MG63 (cell line): ENCODE data around the gene BCKDK. TPM values are rescaled to one million over a fixed set of nuclear protein-coding genes. Genes with fewer than 3 reads are reported as not detected.
"Not testable (repeated sequence)": the region's sequence is repeated elsewhere in the genome, so short reads cannot be mapped to it uniquely, and the experiment has no call there.

Source experiments
- DNase-seq: peaks from one replicate; pipeline ENCODE4 v3.0.0-alpha.2; 2020
- H3K27me3 ChIP-seq: fragments of 250-450 bp; sonication (Bioruptor Pico); 2 replicates; pipeline ENCODE4 v1.5.1; 2020; ENCODE audit warnings: mild to moderate bottlenecking, moderate library complexity
- H3K36me3 ChIP-seq: fragments of 250-450 bp; sonication (Bioruptor Pico); 2 replicates; pipeline ENCODE4 v1.5.1; 2020; ENCODE audit warnings: mild to moderate bottlenecking, moderate library complexity
- H3K4me3 ChIP-seq: fragments of 250-450 bp; sonication (Bioruptor Pico); 2 replicates; pipeline ENCODE4 v1.5.1; 2020; ENCODE audit warnings: mild to moderate bottlenecking, moderate library complexity
- H3K9me3 ChIP-seq: fragments of 250-450 bp; sonication (Bioruptor Pico); 2 replicates; pipeline ENCODE4 v1.5.1; 2020; ENCODE audit warnings: mild to moderate bottlenecking, moderate library complexity
- total RNA-seq: library from RNA; depleted of rRNA; stranded (reverse); fragments of >200 nt; shearing (Covaris generic); gene quantifications from 2 replicates; pipeline ENCODE4 v1.2.3, GENCODE V29; 2014; ENCODE audit warnings: low replicate concordance

The BCKDK gene
- total RNA-seq, 1 experiment from 2014 or later = 42.5 TPM

- H3K4me3 ChIP-seq = no peak overlapping the region
- H3K9me3 ChIP-seq = no peaks in the 10 kb centered on the region
- no peak for DNase-seq
- H3K27me3 ChIP-seq = no peaks in the 10 kb centered on the region
- peaks cover 53% of the 10 kb centered on the region for H3K36me3 ChIP-seq
Measured at GRCh38 chr16:31087481-31087880, 20.7 kb upstream of the BCKDK start.

- Histone ChIP-seq H3K9me3 (no peaks in the 10 kb centered on the region), H3K27me3 (no peaks in the 10 kb centered on the region), H3K4me3 (no peak overlapping the region), H3K36me3 (peaks cover 53% of the 10 kb centered on the region)
- DNase-seq = no peak
Measured at GRCh38 chr16:31087971-31088370, 20.2 kb upstream of the BCKDK start.

GRCh38 chr16:31088459-31089183, 19.6 kb upstream of the BCKDK start, which contains the start of gene PRSS53:
Gene PRSS53 (minus strand): TSS chr16:31088943. CDS start chr16:31088809, 134 bp downstream.
- H3K36me3 ChIP-seq = peaks cover 50% of the 10 kb centered on the region
- no peak within 1 kb of the TSS for H3K4me3 ChIP-seq
- no peaks in the 10 kb centered on the region for H3K27me3 ChIP-seq
- H3K9me3 ChIP-seq = no peaks in the 10 kb centered on the region
- no peak for DNase-seq

GRCh38 chr16:31089199-31089598, 19.0 kb upstream of the BCKDK start:
- Histone ChIP-seq H3K9me3 (no peaks in the 10 kb centered on the region), H3K27me3 (no peaks in the 10 kb centered on the region), H3K36me3 (peaks cover 46% of the 10 kb centered on the region), H3K4me3 (no peak overlapping the region)
- no peak for DNase-seq

- Histone ChIP-seq H3K9me3 (no peaks in the 10 kb centered on the region), H3K36me3 (peaks cover 40% of the 10 kb centered on the region), H3K27me3 (no peaks in the 10 kb centered on the region), H3K4me3 (no peak overlapping the region)
- DNase-seq = peak; percentile 79
Measured at GRCh38 chr16:31090540-31090939, 17.6 kb upstream of the BCKDK start.

GRCh38 chr16:31092330-31092729, 15.9 kb upstream of the BCKDK start:
- no peaks in the 10 kb centered on the region for H3K27me3 ChIP-seq
- DNase-seq = no peak
- H3K9me3 ChIP-seq = no peaks in the 10 kb centered on the region; the same call in 1 of the 2 replicates

GRCh38 chr16:31093132-31093703, 15.0 kb upstream of the BCKDK start:
- H3K4me3 ChIP-seq = peak overlapping the region; percentile 84
- peak; percentile 56 for DNase-seq
- H3K9me3 ChIP-seq = no peaks in the 10 kb centered on the region; the same call in 1 of the 2 replicates
- H3K27me3 ChIP-seq = no peaks in the 10 kb centered on the region
- H3K36me3 ChIP-seq = peaks cover 28% of the 10 kb centered on the region

More at GRCh38 chr16:31092330-31092729, 15.9 kb upstream of the BCKDK start:
- Histone ChIP-seq H3K4me3 (no peak overlapping the region), H3K36me3 (peaks cover 31% of the 10 kb centered on the region)

- Histone ChIP-seq H3K9me3 (no peaks in the 10 kb centered on the region; the same call in 1 of the 2 replicates), H3K27me3 (no peaks in the 10 kb centered on the region), H3K4me3 (peak overlapping the region; percentile 84), H3K36me3 (peaks cover 19% of the 10 kb centered on the region)
- DNase-seq = no peak
Measured at GRCh38 chr16:31094088-31094423, 14.1 kb upstream of the BCKDK start.

GRCh38 chr16:31094424-31095120, 13.6 kb upstream of the BCKDK start, which contains the start of gene VKORC1:
Gene VKORC1 (minus strand): TSS chr16:31094797. CDS start chr16:31094729, 68 bp downstream.
- Histone ChIP-seq H3K4me3 (peak within 1 kb of the TSS; percentile 84), H3K27me3 (no peaks in the 10 kb centered on the region), H3K9me3 (no peaks in the 10 kb centered on the region; the same call in 1 of the 2 replicates), H3K36me3 (peaks cover 15% of the 10 kb centered on the region)
- DNase-seq = peak; percentile 99

GRCh38 chr16:31099860-31100638, 8.1 kb upstream of the BCKDK start:
- Histone ChIP-seq H3K36me3 (peaks cover 3% of the 10 kb centered on the region), H3K9me3 (peaks cover 5% of the 10 kb centered on the region; the same call in 1 of the 2 replicates), H3K27me3 (no peaks in the 10 kb centered on the region), H3K4me3 (no peak overlapping the region)
- no peak for DNase-seq

- H3K9me3 ChIP-seq, H3K27me3 ChIP-seq, H3K36me3 ChIP-seq, DNase-seq, H3K4me3 ChIP-seq: not testable (repeated sequence)
Measured at GRCh38 chr16:31100876-31101641, 7.1 kb upstream of the BCKDK start.

GRCh38 chr16:31105677-31106213, 2.4 kb upstream of the BCKDK start:
- Histone ChIP-seq H3K27me3 (no peaks in the 10 kb centered on the region), H3K36me3 (peaks cover 17% of the 10 kb centered on the region), H3K4me3 (no peak overlapping the region), H3K9me3 (no peaks in the 10 kb centered on the region)
- peak; percentile 90 for DNase-seq

- Histone ChIP-seq H3K27me3 (no peaks in the 10 kb centered on the region), H3K9me3 (no peaks in the 10 kb centered on the region), H3K4me3 (no peak overlapping the region), H3K36me3 (peaks cover 27% of the 10 kb centered on the region)
- DNase-seq = no peak
Measured at GRCh38 chr16:31106509-31107464, 1.4 kb upstream of the BCKDK start.

- no peak for DNase-seq
- H3K9me3 ChIP-seq = no peaks in the 10 kb centered on the region
- peak overlapping the region; percentile 88 for H3K4me3 ChIP-seq
- peaks cover 34% of the 10 kb centered on the region for H3K36me3 ChIP-seq
- H3K27me3 ChIP-seq = no peaks in the 10 kb centered on the region
Measured at GRCh38 chr16:31107465-31107867, 720 bp upstream of the BCKDK start.
